ENCODE data around the gene TMEM229A.
"Not testable (repeated sequence)": the region's sequence is repeated elsewhere in the genome, so short reads cannot be mapped to it uniquely, and the experiment has no call there.

The TMEM229A gene

GRCh38 chr7:124009321-124009720 lies 23.5 kb downstream of the TMEM229A start:
- WGBS (ENCODE audit: extremely low coverage, insufficient coverage, insufficient read length), result no CpG with 5 or more reads among the region's 2 CpGs
- no peak overlapping the region for H3K14ac ChIP-seq (ENCODE audit: low read length)
- no peak overlapping the region for H4K8ac ChIP-seq (ENCODE audit: low read depth, low read length)
- no peaks in the 10 kb centered on the region for H3K9me3 ChIP-seq (ENCODE audit: insufficient read depth, low read depth, low read length)
- no peaks in the 10 kb centered on the region for H3K4me1 ChIP-seq (ENCODE audit: control insufficient read depth in 1 of 2, insufficient read depth in 2 of 2, low read length in 2 of 2)
- no peak overlapping the region for H3K23ac ChIP-seq (ENCODE audit: low read length)
- no peak overlapping the region for H3K27ac ChIP-seq (ENCODE audit: low read depth, low read length)
- no peak for DNase-seq
- H3K79me1 ChIP-seq (ENCODE audit: low read length), result no peaks in the 10 kb centered on the region
- H3K36me3 ChIP-seq (ENCODE audit: control insufficient read depth in 1 of 2, insufficient read depth in 2 of 2, low read length in 2 of 2), result no peaks in the 10 kb centered on the region
- no peak overlapping the region for H3K18ac ChIP-seq (ENCODE audit: low read length)
- H3K4ac ChIP-seq (ENCODE audit: low read depth, low read length), result no peak overlapping the region
- no peaks in the 10 kb centered on the region for H3K27me3 ChIP-seq (ENCODE audit: insufficient read depth, low read length)
- no peaks in the 10 kb centered on the region for H3K79me2 ChIP-seq (ENCODE audit: control insufficient read depth, insufficient read depth, low read length, poor library complexity)
- no peak overlapping the region for H2BK5ac ChIP-seq (ENCODE audit: low read depth, low read length, poor library complexity)
- no peak overlapping the region for H3K9ac ChIP-seq (ENCODE audit: low read length)
- H4K91ac ChIP-seq (ENCODE audit: low read depth, low read length), result no peak overlapping the region
- no peak overlapping the region for H4K12ac ChIP-seq (ENCODE audit: low read depth, low read length)
- H3K4me3 ChIP-seq (ENCODE audit: low read depth, low read length), result no peak overlapping the region
- H2AFZ ChIP-seq (ENCODE audit: insufficient read depth, low read length, poor library complexity), result no peak overlapping the region
- H3K4me2 ChIP-seq (ENCODE audit: low read length), result no peak overlapping the region
- H2BK120ac ChIP-seq (ENCODE audit: insufficient read depth, low read length, poor library complexity), result no peak overlapping the region
- no peak overlapping the region for H2BK12ac ChIP-seq (ENCODE audit: low read length)
- no peak overlapping the region for H2AK5ac ChIP-seq (ENCODE audit: low read length)

GRCh38 chr7:124008296-124008695 lies 24.6 kb downstream of the TMEM229A start:
- not testable (repeated sequence) for H3K9ac ChIP-seq (ENCODE audit: low read length); H4K8ac ChIP-seq (ENCODE audit: low read depth, low read length); H3K14ac ChIP-seq (ENCODE audit: low read length); H3K4me2 ChIP-seq (ENCODE audit: low read length); H3K4ac ChIP-seq (ENCODE audit: low read depth, low read length); H2AK5ac ChIP-seq (ENCODE audit: low read length); H3K27me3 ChIP-seq (ENCODE audit: insufficient read depth, low read length); H3K18ac ChIP-seq (ENCODE audit: low read length); H2BK5ac ChIP-seq (ENCODE audit: low read depth, low read length, poor library complexity); H3K79me2 ChIP-seq (ENCODE audit: control insufficient read depth, insufficient read depth, low read length, poor library complexity); H3K4me3 ChIP-seq (ENCODE audit: low read depth, low read length); H4K12ac ChIP-seq (ENCODE audit: low read depth, low read length); H3K9me3 ChIP-seq (ENCODE audit: insufficient read depth, low read depth, low read length); H3K36me3 ChIP-seq (ENCODE audit: control insufficient read depth in 1 of 2, insufficient read depth in 2 of 2, low read length in 2 of 2); H3K27ac ChIP-seq (ENCODE audit: low read depth, low read length); H4K91ac ChIP-seq (ENCODE audit: low read depth, low read length); H3K4me1 ChIP-seq (ENCODE audit: control insufficient read depth in 1 of 2, insufficient read depth in 2 of 2, low read length in 2 of 2); H2AFZ ChIP-seq (ENCODE audit: insufficient read depth, low read length, poor library complexity); H2BK120ac ChIP-seq (ENCODE audit: insufficient read depth, low read length, poor library complexity); H3K23ac ChIP-seq (ENCODE audit: low read length); DNase-seq; H2BK12ac ChIP-seq (ENCODE audit: low read length); H3K79me1 ChIP-seq (ENCODE audit: low read length)
- no CpG with 5 or more reads among the region's 6 CpGs for WGBS (ENCODE audit: extremely low coverage, insufficient coverage, insufficient read length)

- H3K14ac ChIP-seq (ENCODE audit: low read length), result no peak overlapping the region
- no peaks in the 10 kb centered on the region for H3K79me2 ChIP-seq (ENCODE audit: control insufficient read depth, insufficient read depth, low read length, poor library complexity)
- no peaks in the 10 kb centered on the region for H3K36me3 ChIP-seq (ENCODE audit: control insufficient read depth in 1 of 2, insufficient read depth in 2 of 2, low read length in 2 of 2)
- no peak overlapping the region for H4K8ac ChIP-seq (ENCODE audit: low read depth, low read length)
- H2BK120ac ChIP-seq (ENCODE audit: insufficient read depth, low read length, poor library complexity), result no peak overlapping the region
- no peaks in the 10 kb centered on the region for H3K79me1 ChIP-seq (ENCODE audit: low read length)
- no peak overlapping the region for H3K9ac ChIP-seq (ENCODE audit: low read length)
- no CpG with 5 or more reads among the region's 3 CpGs for WGBS (ENCODE audit: extremely low coverage, insufficient coverage, insufficient read length)
- no peak for DNase-seq
- H4K12ac ChIP-seq (ENCODE audit: low read depth, low read length), result no peak overlapping the region
- H2AK5ac ChIP-seq (ENCODE audit: low read length), result no peak overlapping the region
- no peak overlapping the region for H4K91ac ChIP-seq (ENCODE audit: low read depth, low read length)
- no peak overlapping the region for H3K18ac ChIP-seq (ENCODE audit: low read length)
- no peak overlapping the region for H2BK5ac ChIP-seq (ENCODE audit: low read depth, low read length, poor library complexity)
- H3K9me3 ChIP-seq (ENCODE audit: insufficient read depth, low read depth, low read length), result peaks cover 3% of the 10 kb centered on the region
- no peak overlapping the region for H3K4ac ChIP-seq (ENCODE audit: low read depth, low read length)
- no peaks in the 10 kb centered on the region for H3K27me3 ChIP-seq (ENCODE audit: insufficient read depth, low read length)
- H3K23ac ChIP-seq (ENCODE audit: low read length), result no peak overlapping the region
- H3K27ac ChIP-seq (ENCODE audit: low read depth, low read length), result no peak overlapping the region
- H3K4me3 ChIP-seq (ENCODE audit: low read depth, low read length), result no peak overlapping the region
- no peak overlapping the region for H3K4me2 ChIP-seq (ENCODE audit: low read length)
- H2AFZ ChIP-seq (ENCODE audit: insufficient read depth, low read length, poor library complexity), result no peak overlapping the region
- H3K4me1 ChIP-seq (ENCODE audit: control insufficient read depth in 1 of 2, insufficient read depth in 2 of 2, low read length in 2 of 2), result no peaks in the 10 kb centered on the region
- no peak overlapping the region for H2BK12ac ChIP-seq (ENCODE audit: low read length)
Observed at GRCh38 chr7:123999703-124000102, 33.2 kb downstream of the TMEM229A start.

GRCh38 chr7:123998921-123999320 lies 33.9 kb downstream of the TMEM229A start:
- no peaks in the 10 kb centered on the region for H3K36me3 ChIP-seq (ENCODE audit: control insufficient read depth in 1 of 2, insufficient read depth in 2 of 2, low read length in 2 of 2)
- DNase-seq, result no peak
- no peak overlapping the region for H4K91ac ChIP-seq (ENCODE audit: low read depth, low read length)
- no peaks in the 10 kb centered on the region for H3K4me1 ChIP-seq (ENCODE audit: control insufficient read depth in 1 of 2, insufficient read depth in 2 of 2, low read length in 2 of 2)
- no peak overlapping the region for H3K4me2 ChIP-seq (ENCODE audit: low read length)
- no peak overlapping the region for H3K18ac ChIP-seq (ENCODE audit: low read length)
- no peak overlapping the region for H3K14ac ChIP-seq (ENCODE audit: low read length)
- no peak overlapping the region for H3K4ac ChIP-seq (ENCODE audit: low read depth, low read length)
- no CpG with 5 or more reads among the region's 5 CpGs for WGBS (ENCODE audit: extremely low coverage, insufficient coverage, insufficient read length)
- H2AFZ ChIP-seq (ENCODE audit: insufficient read depth, low read length, poor library complexity), result no peak overlapping the region
- no peaks in the 10 kb centered on the region for H3K79me1 ChIP-seq (ENCODE audit: low read length)
- H2AK5ac ChIP-seq (ENCODE audit: low read length), result no peak overlapping the region
- H3K4me3 ChIP-seq (ENCODE audit: low read depth, low read length), result no peak overlapping the region
- no peak overlapping the region for H4K12ac ChIP-seq (ENCODE audit: low read depth, low read length)
- no peak overlapping the region for H2BK5ac ChIP-seq (ENCODE audit: low read depth, low read length, poor library complexity)
- H2BK12ac ChIP-seq (ENCODE audit: low read length), result no peak overlapping the region
- no peak overlapping the region for H4K8ac ChIP-seq (ENCODE audit: low read depth, low read length)
- no peak overlapping the region for H3K27ac ChIP-seq (ENCODE audit: low read depth, low read length)
- no peak overlapping the region for H3K23ac ChIP-seq (ENCODE audit: low read length)
- H3K9ac ChIP-seq (ENCODE audit: low read length), result no peak overlapping the region
- peaks cover 3% of the 10 kb centered on the region for H3K9me3 ChIP-seq (ENCODE audit: insufficient read depth, low read depth, low read length)
- no peak overlapping the region for H2BK120ac ChIP-seq (ENCODE audit: insufficient read depth, low read length, poor library complexity)
- no peaks in the 10 kb centered on the region for H3K27me3 ChIP-seq (ENCODE audit: insufficient read depth, low read length)
- no peaks in the 10 kb centered on the region for H3K79me2 ChIP-seq (ENCODE audit: control insufficient read depth, insufficient read depth, low read length, poor library complexity)

GRCh38 chr7:123996327-123996625 lies 36.6 kb downstream of the TMEM229A start:
- Histone ChIP-seq H3K4ac (ENCODE audit: low read depth, low read length) (no peak overlapping the region), H3K9me3 (ENCODE audit: insufficient read depth, low read depth, low read length) (peaks cover 3% of the 10 kb centered on the region), H3K18ac (ENCODE audit: low read length) (no peak overlapping the region), H3K36me3 (ENCODE audit: control insufficient read depth in 1 of 2, insufficient read depth in 2 of 2, low read length in 2 of 2) (no peaks in the 10 kb centered on the region), H3K14ac (ENCODE audit: low read length) (no peak overlapping the region), H2AK5ac (ENCODE audit: low read length) (no peak overlapping the region), H2BK120ac (ENCODE audit: insufficient read depth, low read length, poor library complexity) (no peak overlapping the region), H4K12ac (ENCODE audit: low read depth, low read length) (no peak overlapping the region), H3K9ac (ENCODE audit: low read length) (no peak overlapping the region), H3K79me2 (ENCODE audit: control insufficient read depth, insufficient read depth, low read length, poor library complexity) (no peaks in the 10 kb centered on the region), H3K27me3 (ENCODE audit: insufficient read depth, low read length) (no peaks in the 10 kb centered on the region), H3K79me1 (ENCODE audit: low read length) (no peaks in the 10 kb centered on the region), H4K91ac (ENCODE audit: low read depth, low read length) (no peak overlapping the region), H3K4me3 (ENCODE audit: low read depth, low read length) (no peak overlapping the region), H3K4me1 (ENCODE audit: control insufficient read depth in 1 of 2, insufficient read depth in 2 of 2, low read length in 2 of 2) (no peaks in the 10 kb centered on the region), H2AFZ (ENCODE audit: insufficient read depth, low read length, poor library complexity) (no peak overlapping the region), H2BK12ac (ENCODE audit: low read length) (no peak overlapping the region), H2BK5ac (ENCODE audit: low read depth, low read length, poor library complexity) (no peak overlapping the region), H3K23ac (ENCODE audit: low read length) (no peak overlapping the region), H3K4me2 (ENCODE audit: low read length) (no peak overlapping the region), H3K27ac (ENCODE audit: low read depth, low read length) (no peak overlapping the region), H4K8ac (ENCODE audit: low read depth, low read length) (no peak overlapping the region)
- WGBS (ENCODE audit: extremely low coverage, insufficient coverage, insufficient read length), result no CpG with 5 or more reads among the region's 6 CpGs
- DNase-seq, result no peak
